ENCODE measurements around the gene CAD.

- TF ChIP-seq CTCF (IDR thresholded peaks at IDR 0.05) (no peak), POLR2A (IDR thresholded peaks at IDR 0.05) (no peak)
Observed at GRCh38 chr2:27182346-27182745, 34.8 kb upstream of the CAD start.

All from lower leg skin (tissue), 3 donors.